Activated CD4-positive, alpha-beta T cell treated with anti-CD3 and anti-CD28 coated beads for 24 hours (primary cell): ENCODE results near the gene INPP5D.

Experiments used
- DNase-seq, 2 donors: peaks; one replicate each; pipeline ENCODE4 v3.0.0-alpha.2; 2020; ENCODE audit warnings: low read depth in 2 of 2

INPP5D gene

DNA sequence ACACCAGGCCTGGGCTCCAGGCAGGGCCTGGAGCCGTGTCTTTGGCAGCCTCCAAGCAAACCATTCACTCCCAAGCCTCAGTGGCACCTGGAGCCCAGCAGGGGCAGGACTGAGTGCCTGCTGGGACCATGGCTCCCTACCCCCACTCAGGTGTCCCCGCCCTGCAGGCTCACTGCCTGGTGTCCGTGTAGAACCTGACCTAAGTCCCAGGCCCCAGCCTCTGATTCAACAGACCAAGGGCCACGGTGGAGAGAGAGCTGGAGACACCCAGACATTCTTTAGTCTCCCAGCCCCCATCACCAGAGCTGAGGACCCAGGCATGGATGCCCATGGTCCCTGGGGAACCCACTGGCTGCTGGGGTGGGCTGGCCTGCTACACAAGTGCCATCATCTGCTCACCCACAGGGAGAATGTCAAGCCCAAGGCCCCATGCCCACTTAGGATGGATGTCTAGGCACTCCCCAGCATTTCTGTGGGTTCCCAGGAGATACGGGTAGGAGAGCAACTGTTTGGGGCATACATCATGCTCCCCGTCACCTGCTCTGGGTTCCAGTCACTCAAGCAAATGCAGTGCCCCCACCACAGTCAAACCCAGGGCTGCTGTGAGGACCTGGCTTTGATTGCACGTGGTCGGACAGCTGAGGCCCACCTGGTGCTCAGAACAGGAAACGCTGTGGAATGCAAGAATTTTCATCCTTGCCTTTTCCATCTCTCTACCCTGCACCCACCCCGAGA is 148.4 kb downstream of the INPP5D start:
- no peak for DNase-seq

GRCh38 chr2:233209117-233209532 is 149.0 kb downstream of the INPP5D start:
- no peak for DNase-seq

DNA sequence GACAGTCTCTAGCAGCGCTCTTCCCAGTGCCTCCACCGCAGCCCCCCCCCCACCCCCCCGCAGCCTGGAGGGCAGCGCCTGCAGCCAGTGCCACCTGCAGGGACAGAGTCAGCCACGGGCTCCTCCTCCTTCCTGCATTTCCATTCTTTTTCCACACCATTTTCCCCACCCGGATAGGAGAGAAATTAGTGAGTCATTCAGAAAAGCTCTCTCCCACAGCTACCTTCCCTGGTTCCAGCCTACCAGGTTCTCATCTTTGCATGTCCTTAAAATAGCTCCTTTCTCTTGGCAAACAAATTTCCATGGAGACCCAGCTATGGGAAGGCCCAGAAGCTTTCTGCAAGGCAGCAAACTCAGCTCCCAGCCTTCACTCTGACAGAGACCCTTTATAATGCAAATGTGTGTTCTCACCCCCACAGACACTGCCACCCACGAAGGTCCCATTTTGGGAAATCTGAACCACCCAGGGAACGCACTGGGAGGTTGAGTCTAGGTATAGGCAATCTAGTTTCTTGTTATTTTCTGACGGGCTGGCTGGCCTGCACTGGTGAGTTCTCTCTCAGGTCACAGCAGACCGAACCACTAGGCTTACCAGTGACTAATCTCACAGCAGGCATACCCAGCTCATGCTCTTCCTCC is 149.5 kb downstream of the INPP5D start:
- DNase-seq: no peak

DNA sequence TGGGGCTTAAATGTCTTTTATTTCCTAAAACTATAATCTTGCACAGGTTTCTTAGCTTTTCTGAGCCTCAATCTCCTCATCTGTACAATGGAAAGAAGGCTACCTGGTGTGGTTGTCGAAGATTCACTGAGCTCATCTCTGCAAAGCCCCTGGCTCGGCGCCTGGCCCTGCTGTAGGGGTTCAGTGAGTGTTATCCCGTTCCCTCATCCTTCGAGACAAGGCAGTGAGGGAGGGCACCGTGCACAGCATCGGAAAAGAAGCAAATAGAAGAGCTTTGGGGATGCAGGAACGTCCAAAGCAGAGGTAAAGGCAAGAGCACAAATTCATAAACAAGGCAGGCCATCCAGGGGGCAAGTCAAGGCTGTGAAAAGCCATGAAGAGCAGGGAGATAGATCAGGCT is 150.1 kb downstream of the INPP5D start:
- DNase-seq: no peak

- no peak for DNase-seq
Measured at GRCh38 chr2:233210843-233211547, 150.9 kb downstream of the INPP5D start.

- DNase-seq: no peak
Measured at GRCh38 chr2:233211548-233211895, 151.4 kb downstream of the INPP5D start.

DNA sequence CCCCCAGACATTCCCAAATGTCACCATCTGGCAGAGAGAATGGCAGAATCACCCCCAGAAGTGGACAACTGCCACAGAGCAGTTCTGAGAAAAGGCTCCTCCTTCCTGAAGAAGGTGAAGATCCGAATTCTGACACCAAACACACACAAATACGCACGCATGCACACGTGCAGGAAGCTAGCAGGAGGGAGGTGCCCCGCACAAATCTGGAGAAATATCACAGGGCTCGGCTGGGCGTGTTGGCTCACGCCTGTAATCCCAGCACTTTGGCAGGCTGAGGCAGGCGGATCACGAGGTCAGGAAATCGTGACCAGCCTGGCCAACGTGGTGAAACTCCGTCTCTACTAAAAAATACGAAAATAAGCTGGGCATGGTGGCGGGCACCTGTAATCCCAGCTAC is 152.9 kb downstream of the INPP5D start:
- no peak for DNase-seq

DNA sequence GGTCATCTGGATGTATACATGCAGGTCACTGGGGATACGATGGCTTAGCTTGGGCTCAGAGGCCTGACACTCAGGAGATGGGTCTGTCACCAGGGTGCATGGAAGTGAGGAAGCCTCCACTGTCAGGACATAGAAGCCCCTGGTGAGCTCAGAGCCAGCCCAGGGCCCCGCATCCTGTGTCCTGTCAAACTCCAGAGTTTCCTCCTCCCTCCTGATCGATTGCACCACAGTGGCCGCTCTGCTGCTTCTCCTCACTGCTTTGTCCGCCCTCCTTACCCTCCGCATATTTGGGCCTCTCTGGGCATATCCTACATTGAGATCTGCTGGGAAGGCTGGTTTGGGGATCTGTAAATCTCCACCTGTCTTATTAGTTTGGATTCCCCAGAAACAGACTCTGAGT is 153.8 kb downstream of the INPP5D start:
- no peak for DNase-seq

GRCh38 chr2:233217892-233218377 is 157.8 kb downstream of the INPP5D start:
- no peak for DNase-seq

- no peak for DNase-seq
Measured at GRCh38 chr2:233218836-233219235, 158.7 kb downstream of the INPP5D start.

DNA sequence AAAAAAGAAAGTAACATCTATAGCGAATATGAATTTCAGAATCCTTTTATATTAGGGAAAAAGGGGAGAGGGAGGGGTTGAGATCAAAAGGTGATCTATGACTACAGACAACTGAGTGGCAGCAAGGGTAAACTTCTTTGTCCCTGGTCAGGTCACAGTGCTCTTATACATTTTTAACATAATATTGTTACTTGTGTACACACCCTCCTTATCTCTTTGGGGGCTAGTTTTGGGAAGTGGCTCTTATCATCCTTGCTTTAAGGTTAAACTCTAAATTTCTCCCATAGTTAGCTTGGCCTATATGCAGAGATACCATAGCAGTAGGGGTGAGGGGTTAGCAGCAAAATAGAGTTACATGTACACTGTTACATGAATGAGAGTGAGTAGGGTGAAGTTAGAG is 159.7 kb downstream of the INPP5D start:
- no peak for DNase-seq

- no peak for DNase-seq
Measured at GRCh38 chr2:233221378-233222063, 161.4 kb downstream of the INPP5D start.

DNA sequence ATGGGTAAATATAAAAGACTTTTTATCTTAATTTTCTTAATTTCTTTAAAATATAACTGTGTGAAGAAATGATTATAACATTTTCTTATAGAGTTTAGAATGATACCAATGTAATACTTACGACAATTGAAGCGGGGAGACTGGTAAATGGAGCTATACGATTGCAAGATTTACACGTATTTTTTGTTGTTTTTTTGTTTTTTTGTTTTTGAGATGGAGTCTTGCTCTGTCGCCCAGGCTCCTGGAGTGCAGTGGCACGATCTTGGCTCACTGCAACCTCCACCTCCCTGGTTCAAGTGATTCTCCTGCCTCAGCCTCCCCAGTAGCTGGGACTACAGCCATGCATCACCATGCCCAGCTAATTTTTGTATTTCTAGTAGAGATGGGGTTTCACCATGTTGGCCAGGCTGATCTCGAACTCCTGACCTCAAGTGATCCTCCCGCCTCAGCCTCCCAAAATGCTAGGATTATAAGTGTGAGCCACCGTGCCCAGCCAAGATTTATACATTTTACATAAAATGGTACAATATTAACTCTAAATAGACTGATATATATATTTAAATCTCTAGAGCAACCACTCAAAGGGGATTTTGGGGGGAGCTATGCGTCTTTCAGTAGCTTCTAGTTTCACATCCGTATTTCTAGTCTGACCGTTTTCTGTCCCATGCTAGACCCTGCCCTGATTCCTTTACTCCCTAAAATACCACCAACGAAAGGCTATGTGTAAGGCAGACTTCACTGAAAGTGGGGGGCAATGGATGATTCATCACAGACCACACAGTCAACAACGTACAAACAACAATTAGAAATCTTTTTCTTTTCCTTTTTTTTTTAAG is 163.1 kb downstream of the INPP5D start:
- no peak for DNase-seq

GRCh38 chr2:233225230-233226068 is 165.3 kb downstream of the INPP5D start:
- no peak for DNase-seq

- DNase-seq: no peak
Measured at GRCh38 chr2:233226511-233227031, 166.4 kb downstream of the INPP5D start.

GRCh38 chr2:233227346-233227978 is 167.3 kb downstream of the INPP5D start:
- DNase-seq: no peak

- no peak for DNase-seq
Measured at GRCh38 chr2:233228376-233228775, 168.2 kb downstream of the INPP5D start.

DNA sequence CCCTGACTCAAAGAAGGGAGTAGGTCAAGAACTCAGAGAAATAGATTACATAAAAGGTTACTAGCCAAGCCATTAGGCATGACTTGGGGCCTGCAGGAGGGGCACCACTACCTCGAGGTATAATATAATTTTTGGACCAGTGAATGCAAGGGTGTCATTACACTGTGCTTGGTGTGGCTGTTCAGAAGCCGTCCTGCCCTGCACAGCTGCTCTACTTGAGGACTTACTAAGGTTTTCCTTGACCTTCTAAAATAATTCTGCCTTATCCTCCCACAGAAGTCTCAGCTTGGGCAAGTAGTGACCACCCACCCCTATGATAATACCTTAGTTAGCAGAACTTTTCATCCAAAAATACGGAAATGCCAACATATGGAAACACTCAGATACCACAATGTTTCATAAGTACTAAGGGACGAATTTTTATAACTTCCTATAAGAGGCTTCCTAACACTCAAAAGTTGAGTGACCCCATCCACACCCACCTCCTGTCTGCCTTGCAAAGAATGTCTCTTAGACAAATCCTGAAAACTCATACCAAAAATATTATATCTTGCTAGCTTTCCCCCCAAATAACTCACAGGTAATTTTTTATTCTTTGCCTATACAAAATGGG is 173.6 kb downstream of the INPP5D start:
- no peak for DNase-seq

DNA sequence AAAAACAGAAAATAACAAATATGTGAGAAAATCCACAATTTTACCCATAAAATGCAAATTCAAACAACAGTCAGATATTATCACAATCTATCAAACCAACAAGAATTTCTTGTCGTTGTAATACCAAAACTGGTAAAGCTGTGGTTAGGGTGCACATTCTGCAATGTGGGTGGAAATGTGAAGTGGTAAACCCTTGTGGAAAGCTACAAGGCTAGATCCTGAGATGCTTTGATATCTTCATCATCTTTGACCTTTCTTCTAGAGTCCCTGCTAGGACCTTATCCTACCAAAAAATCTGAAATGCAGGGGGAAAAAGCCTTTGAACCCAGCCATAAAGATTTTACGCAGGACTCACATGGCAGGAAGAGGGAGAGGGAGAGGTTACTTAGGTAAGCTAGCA is 174.1 kb downstream of the INPP5D start:
- no peak for DNase-seq
